A673 (cell line): ENCODE data around the gene SFT2D1. TPM values are rescaled to one million over a fixed set of nuclear protein-coding genes. Genes with fewer than 3 reads are reported as not detected.

Source experiments
- BruUV-seq: library from RNA; stranded (reverse); fragments of 400-500 nt; replicated peaks from 2 replicates; lab custom pipeline; 2021; lab: Mats Ljungman, UMichigan
- CTCF ChIA-PET: fragments of 300-600 bp; sonication (Branson Sonifier 250); formaldehyde crosslinking; loops from one replicate; lab custom pipeline; 2022; ENCODE audit warnings: antibody characterized with exemption; lab: Charles Lee
- POLR2A ChIA-PET: fragments of 300-600 bp; sonication (Branson Sonifier 250); formaldehyde crosslinking; loops from one replicate; lab custom pipeline; 2022; ENCODE audit warnings: antibody characterized with exemption; ENCODE audit not compliant: low non-redundant PET; lab: Charles Lee
- DNase-seq: peaks from one replicate; pipeline ENCODE4 v3.0.0-alpha.2; 2015; ENCODE audit warnings: low spot score
- H3K27ac ChIP-seq: fragments of 200-600 bp; sonication (generic); 2 replicates; pipeline ENCODE4 v1.5.1; 2016; ENCODE audit warnings: mixed run types, low read depth, mild to moderate bottlenecking, mixed read lengths, antibody characterized with exemption, low read length; ENCODE audit not compliant: poor library complexity, severe bottlenecking
- H3K27me3 ChIP-seq: fragments of 200-600 bp; sonication (generic); replicated peaks from 2 replicates; pipeline ENCODE4 v1.6.1; 2017; ENCODE audit warnings: mixed run types, low read depth, mild to moderate bottlenecking, mixed read lengths, antibody characterized with exemption, low read length; ENCODE audit not compliant: insufficient read depth, poor library complexity
- H3K36me3 ChIP-seq: fragments of 200-600 bp; sonication (generic); 2 replicates; pipeline ENCODE4 v1.6.1; 2016; ENCODE audit warnings: mixed run types, mild to moderate bottlenecking, mixed read lengths, antibody characterized with exemption, low read length; ENCODE audit not compliant: insufficient read depth, poor library complexity, severe bottlenecking
- H3K4me1 ChIP-seq: fragments of 200-600 bp; sonication (generic); 2 replicates; pipeline ENCODE4 v1.6.1; 2017; ENCODE audit warnings: mixed run types, mild to moderate bottlenecking, mixed read lengths, antibody characterized with exemption, low read length; ENCODE audit not compliant: insufficient read depth, poor library complexity, severe bottlenecking
- H3K4me3 ChIP-seq: fragments of 200-600 bp; sonication (generic); 2 replicates; pipeline ENCODE4 v1.5.1; 2016; ENCODE audit warnings: low read depth, mixed run types, mild to moderate bottlenecking, mixed read lengths, low read length; ENCODE audit not compliant: poor library complexity, severe bottlenecking
- H3K9me3 ChIP-seq: fragments of 200-600 bp; sonication (generic); 2 replicates; pipeline ENCODE4 v1.6.1; 2016; ENCODE audit warnings: mixed run types, low read depth, mild to moderate bottlenecking, mixed read lengths, antibody characterized with exemption, low read length; ENCODE audit not compliant: poor library complexity, severe bottlenecking
- CTCF ChIP-seq: fragments of 300-800, 200-600 bp; sonication (generic); conservative IDR thresholded peaks from 2 replicates; pipeline ENCODE4 v1.5.1; 2017; ENCODE audit warnings: low read depth, mild to moderate bottlenecking, antibody characterized with exemption, low read length, moderate library complexity, mixed read lengths
- EZH2 ChIP-seq: fragments of 200-600 bp; sonication (generic); IDR thresholded peaks from 2 replicates; pipeline ENCODE4 v1.6.1; 2017; ENCODE audit warnings: borderline replicate concordance, low read depth, mild to moderate bottlenecking, mixed read lengths, antibody characterized with exemption, low read length; ENCODE audit not compliant: poor library complexity, severe bottlenecking
- intact Hi-C: fragments of 100-400 bp; cut with micrococcal nuclease; formaldehyde crosslinking; loops from one replicate; pipeline ENCODE4 v1.10.0; 2022; ENCODE audit not compliant: unreplicated experiment
- total RNA-seq: library from RNA; stranded (reverse); gene quantifications from 2 replicates; pipeline ENCODE4 v1.2.3, GENCODE V29; 2021

The SFT2D1 gene
- total RNA-seq, 1 experiment from 2014 or later = 62.0 TPM

DNA sequence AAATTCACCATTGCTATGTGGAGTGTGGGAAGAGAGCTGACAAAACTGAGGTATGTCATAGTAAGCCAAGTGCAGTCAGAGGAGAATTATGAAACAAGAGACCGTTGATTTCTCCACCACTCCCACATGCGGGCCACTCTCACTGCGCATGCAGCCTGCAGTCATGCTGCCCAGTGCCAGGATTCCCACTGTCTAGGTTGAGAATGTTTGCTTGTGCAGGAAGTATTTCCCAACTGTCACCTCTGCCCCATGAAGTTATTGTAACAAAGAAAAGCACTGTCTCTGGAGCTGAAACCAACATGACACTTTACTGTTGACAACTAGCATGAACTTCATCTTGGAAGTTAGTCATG lies 18.7 kb upstream of the SFT2D1 start:
- no peak overlapping the region for H3K4me3 ChIP-seq
- no TSS peak for BruUV-seq
- no peaks in the 10 kb centered on the region for H3K9me3 ChIP-seq
- peaks cover 7% of the 10 kb centered on the region for H3K4me1 ChIP-seq
- H3K27ac ChIP-seq = no peak overlapping the region
- H3K36me3 ChIP-seq = no peaks in the 10 kb centered on the region
- no peak for DNase-seq
- POLR2A ChIA-PET = no interaction called here
- TF ChIP-seq EZH2 = no peak
- no peak for TF ChIP-seq CTCF
- intact Hi-C loops = no loop called here
- CTCF ChIA-PET = no interaction called here
- peaks cover 3% of the 10 kb centered on the region for H3K27me3 ChIP-seq

GRCh38 chr6:166360243-166361076 lies 18.1 kb upstream of the SFT2D1 start:
- Histone ChIP-seq H3K9me3 (no peaks in the 10 kb centered on the region), H3K4me3 (no peak overlapping the region), H3K36me3 (no peaks in the 10 kb centered on the region), H3K27me3 (peaks cover 3% of the 10 kb centered on the region), H3K27ac (no peak overlapping the region), H3K4me1 (peaks cover 4% of the 10 kb centered on the region)
- intact Hi-C loops = no loop called here
- no peak for TF ChIP-seq CTCF
- no peak for TF ChIP-seq EZH2
- BruUV-seq = no TSS peak
- CTCF ChIA-PET = no interaction called here
- POLR2A ChIA-PET = no interaction called here
- no peak for DNase-seq

- CTCF ChIA-PET = no interaction called here
- H3K4me1 ChIP-seq = no peaks in the 10 kb centered on the region
Observed at GRCh38 chr6:166355552-166355951, 13.2 kb upstream of the SFT2D1 start.

More at GRCh38 chr6:166355552-166355951, 13.2 kb upstream of the SFT2D1 start:
- no peak for DNase-seq
- H3K4me3 ChIP-seq = no peak overlapping the region
- BruUV-seq = no TSS peak
- intact Hi-C loops = no loop called here
- no peak overlapping the region for H3K27ac ChIP-seq
- H3K27me3 ChIP-seq = peaks cover 3% of the 10 kb centered on the region
- POLR2A ChIA-PET = no interaction called here
- H3K9me3 ChIP-seq = no peaks in the 10 kb centered on the region
- TF ChIP-seq EZH2 (no peak), CTCF (no peak)
- no peaks in the 10 kb centered on the region for H3K36me3 ChIP-seq
